Naive thymus-derived CD4-positive, alpha-beta T cell (primary cell): ENCODE measurements around the gene SLC25A12. TPM values are rescaled to one million over a fixed set of nuclear protein-coding genes. Genes with fewer than 3 reads are reported as not detected.
"Not testable (repeated sequence)": the region's sequence is repeated elsewhere in the genome, so short reads cannot be mapped to it uniquely, and the experiment has no call there.

ENCODE experiments used
- ATAC-seq: fragments of 150-1000 bp; cut with Tn5 transposase; 2 replicates; pipeline ENCODE4 v1.10.0; 2021; ENCODE audit warnings: mild to moderate bottlenecking, moderate library complexity
- CTCF ChIA-PET: fragments of 350-600 bp; sonication (Branson Sonifier 250); formaldehyde crosslinking; loops from one replicate; lab custom pipeline; 2021; ENCODE audit warnings: antibody characterized with exemption; lab: Charles Lee
- POLR2A ChIA-PET: fragments of 350-600 bp; sonication (Branson Sonifier 250); formaldehyde crosslinking; loops from one replicate; lab custom pipeline; 2021; ENCODE audit warnings: antibody characterized with exemption, inconsistent platforms; lab: Charles Lee
- DNase-seq, 9 donors: peaks; one replicate each; pipeline versions ENCODE4 v3.0.0 to v3.0.0-alpha.2; 2020 to 2022; ENCODE audit warnings: mixed read lengths in 1 of 9
- H3K27ac ChIP-seq: one replicate; pipeline ENCODE4 v1.7.0; 2013; ENCODE audit warnings: mild to moderate bottlenecking, low read depth, low read length, moderate library complexity
- H3K27me3 ChIP-seq, 2 donors: one replicate each; pipeline ENCODE4 v1.7.0; 2013; ENCODE audit warnings: low read length in 2 of 2, mild to moderate bottlenecking in 2 of 2, moderate library complexity in 2 of 2; ENCODE audit not compliant: control insufficient read depth in 2 of 2, insufficient read depth in 2 of 2
- H3K36me3 ChIP-seq, 3 experiments: 1 replicate in 2 of 3; 2 replicates in 1 of 3; pipeline ENCODE4 v1.7.0; 2013; ENCODE audit warnings: low read length in 3 of 3, mild to moderate bottlenecking in 3 of 3, moderate library complexity in 1 of 3; ENCODE audit not compliant: insufficient read depth in 3 of 3, control insufficient read depth in 2 of 3
- H3K4me1 ChIP-seq, 2 donors: one replicate each; pipeline ENCODE4 v1.7.0; 2013; ENCODE audit warnings: low read length in 2 of 2, mild to moderate bottlenecking in 2 of 2, moderate library complexity in 1 of 2; ENCODE audit not compliant: control insufficient read depth in 2 of 2, insufficient read depth in 2 of 2
- H3K4me3 ChIP-seq: 2 replicates; pipeline ENCODE4 v1.7.0; 2013; ENCODE audit warnings: mild to moderate bottlenecking, low read length
- H3K9me3 ChIP-seq, 3 experiments: 1 replicate in 2 of 3; 2 replicates in 1 of 3; pipeline ENCODE4 v1.7.0; 2013; ENCODE audit warnings: low read length in 3 of 3; ENCODE audit not compliant: control insufficient read depth in 2 of 3
- H3K27ac Mint-ChIP-seq, 9 donors: one replicate each; pipeline ENCODE4 v1.8.0; 2020 to 2022; ENCODE audit warnings: mixed read lengths in 9 of 9, mild to moderate bottlenecking in 8 of 9, moderate library complexity in 5 of 9, inconsistent platforms in 2 of 9
- H3K27me3 Mint-ChIP-seq, 5 donors: one replicate each; pipeline ENCODE4 v1.8.0; 2021 to 2022; ENCODE audit warnings: mixed read lengths in 5 of 5, mild to moderate bottlenecking in 1 of 5
- H3K36me3 Mint-ChIP-seq, 5 donors: one replicate each; pipeline ENCODE4 v1.8.0; 2020 to 2022; ENCODE audit warnings: mixed read lengths in 5 of 5, mild to moderate bottlenecking in 3 of 5, inconsistent platforms in 1 of 5
- H3K4me1 Mint-ChIP-seq, 7 donors: one replicate each; pipeline ENCODE4 v1.8.0; 2020 to 2022; ENCODE audit warnings: mixed read lengths in 7 of 7, mild to moderate bottlenecking in 3 of 7, inconsistent platforms in 1 of 7
- H3K4me3 Mint-ChIP-seq, 10 donors: one replicate each; pipeline ENCODE4 v1.8.0; 2020 to 2022; ENCODE audit warnings: mild to moderate bottlenecking in 10 of 10, mixed read lengths in 10 of 10, moderate library complexity in 6 of 10, inconsistent platforms in 2 of 10
- H3K9me3 Mint-ChIP-seq, 11 donors: one replicate each; pipeline ENCODE4 v1.8.0; 2020 to 2022; ENCODE audit warnings: mixed read lengths in 11 of 11, mild to moderate bottlenecking in 4 of 11, inconsistent platforms in 1 of 11, moderate library complexity in 1 of 11
- intact Hi-C, 2 donors: fragments of 100-400 bp; cut with micrococcal nuclease; formaldehyde crosslinking; loops; one replicate each; pipeline ENCODE4 v1.15.1; 2023
- polyA plus RNA-seq, 2 donors: library from polyadenylated mRNA; unstranded; fragments of 300-500 nt; fragmentation: Illumina TruSeq; gene quantifications; one replicate each; pipeline ENCODE4 v1.2.3, GENCODE V29; 2021
- total RNA-seq, 6 experiments: library from RNA in 5 of 6; stranded (reverse) in 5 of 6; gene quantifications; 1 replicate in 5 of 6; 2 replicates in 1 of 6; pipeline ENCODE4 v1.2.3 and lab custom pipeline; 2021 to 2026

The SLC25A12 gene
- total and polyA plus RNA-seq, 7 experiments from 2014 or later: 11.9 to 33.6 (median 14.0) TPM

DNA sequence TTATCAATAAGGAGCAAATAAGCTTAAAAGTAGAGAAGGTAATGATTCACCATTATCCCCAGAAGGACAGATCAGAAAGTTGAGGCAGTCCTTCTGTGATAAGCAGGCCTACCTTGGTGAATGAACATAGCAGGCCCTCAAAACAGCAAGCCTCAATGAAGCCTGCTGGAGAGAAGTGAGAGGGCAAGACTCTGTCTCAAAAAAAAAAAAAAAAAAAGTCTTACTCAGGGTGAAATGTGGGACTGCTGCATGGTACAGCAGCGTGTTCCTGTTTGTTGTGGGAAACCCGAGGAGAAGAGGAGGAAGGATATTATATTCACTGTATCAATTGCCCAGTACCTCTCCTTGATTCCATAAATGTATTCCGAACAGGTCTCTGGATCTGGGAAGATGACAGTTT lies 19.5 kb upstream of the SLC25A12 start:
- peaks cover 0 to 7% (median 0%) of the 10 kb centered on the region in 5 donors for H3K27me3 Mint-ChIP-seq
- Histone ChIP-seq H3K4me3 (no peak overlapping the region), H3K4me1 (no peaks in the 10 kb centered on the region), H3K36me3 (no peaks in the 10 kb centered on the region), H3K9me3 (no peaks in the 10 kb centered on the region), H3K27ac (no peak overlapping the region), H3K27me3 (no peaks in the 10 kb centered on the region)
- no peak overlapping the region for H3K4me3 Mint-ChIP-seq
- DNase-seq (no peak), ATAC-seq (no peak)
- CTCF ChIA-PET: no interaction called here
- H3K27ac Mint-ChIP-seq: no peak overlapping the region
- no peaks in the 10 kb centered on the region for H3K36me3 Mint-ChIP-seq
- H3K9me3 Mint-ChIP-seq: no peaks in the 10 kb centered on the region
- no peaks in the 10 kb centered on the region for H3K4me1 Mint-ChIP-seq
- POLR2A ChIA-PET: no interaction called here
- intact Hi-C loops: no loop called here

DNA sequence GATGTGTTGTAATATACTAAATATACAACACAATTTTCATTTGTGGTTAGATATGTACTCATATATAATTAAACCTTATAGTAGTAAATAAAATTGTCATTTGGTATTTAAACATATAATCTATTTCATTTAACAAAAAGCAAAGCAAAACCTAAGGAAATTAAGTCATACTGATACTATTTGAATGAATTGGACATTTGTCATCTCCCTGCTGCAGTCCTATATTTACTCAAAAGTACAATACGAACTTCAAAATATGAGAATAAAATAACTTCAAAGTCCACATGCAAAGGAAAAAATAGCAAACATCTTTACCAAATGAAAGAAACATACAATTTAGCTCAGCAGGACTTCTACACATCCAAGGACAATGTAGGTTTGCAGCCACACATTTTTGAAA lies 16.4 kb upstream of the SLC25A12 start:
- Histone ChIP-seq H3K4me1 (no peaks in the 10 kb centered on the region), H3K27me3 (no peaks in the 10 kb centered on the region), H3K27ac (no peak overlapping the region), H3K4me3 (no peak overlapping the region), H3K9me3 (no peaks in the 10 kb centered on the region), H3K36me3 (no peaks in the 10 kb centered on the region)
- no peaks in the 10 kb centered on the region for H3K36me3 Mint-ChIP-seq
- ATAC-seq: no peak
- DNase-seq: no peak
- intact Hi-C loops: no loop called here
- CTCF ChIA-PET: no interaction called here
- no peaks in the 10 kb centered on the region for H3K9me3 Mint-ChIP-seq
- H3K4me1 Mint-ChIP-seq: no peaks in the 10 kb centered on the region
- POLR2A ChIA-PET: no interaction called here
- no peak overlapping the region for H3K4me3 Mint-ChIP-seq
- no peak overlapping the region for H3K27ac Mint-ChIP-seq
- H3K27me3 Mint-ChIP-seq: peaks cover 0 to 13% (median 0%) of the 10 kb centered on the region in 5 donors

DNA sequence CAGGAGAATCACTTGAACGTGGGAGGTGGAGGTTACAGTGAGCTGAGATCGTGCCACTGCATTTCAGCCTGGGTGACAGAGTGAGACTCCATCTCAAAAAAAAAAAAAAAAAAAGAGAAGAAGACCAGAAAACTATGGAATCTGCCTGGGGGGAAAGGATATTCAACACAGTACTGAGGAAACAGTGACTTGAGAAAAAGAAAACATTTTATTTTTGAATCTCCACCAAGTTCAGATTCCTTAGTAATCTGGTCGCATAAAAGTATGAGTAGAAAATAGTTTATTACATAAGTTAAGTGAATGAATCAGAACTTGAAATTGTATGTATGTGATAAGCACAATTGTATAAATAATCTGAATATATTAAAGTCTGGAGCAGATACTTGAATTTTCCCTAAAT lies 15.2 kb upstream of the SLC25A12 start:
- Mint-ChIP-seq H3K9me3 (no peaks in the 10 kb centered on the region), H3K27ac (no peak overlapping the region), H3K27me3 (peaks cover 0 to 21% (median 5%) of the 10 kb centered on the region in 5 donors), H3K4me3 (no peak overlapping the region), H3K4me1 (no peaks in the 10 kb centered on the region), H3K36me3 (peaks cover 0 to 3% (median 0%) of the 10 kb centered on the region in 5 donors)
- CTCF ChIA-PET: no interaction called here
- ATAC-seq (no peak), DNase-seq (no peak)
- no peaks in the 10 kb centered on the region for H3K27me3 ChIP-seq
- no peaks in the 10 kb centered on the region for H3K9me3 ChIP-seq
- no peak overlapping the region for H3K4me3 ChIP-seq
- POLR2A ChIA-PET: no interaction called here
- H3K36me3 ChIP-seq: no peaks in the 10 kb centered on the region
- H3K4me1 ChIP-seq: no peaks in the 10 kb centered on the region
- intact Hi-C loops: no loop called here
- H3K27ac ChIP-seq: no peak overlapping the region

DNA sequence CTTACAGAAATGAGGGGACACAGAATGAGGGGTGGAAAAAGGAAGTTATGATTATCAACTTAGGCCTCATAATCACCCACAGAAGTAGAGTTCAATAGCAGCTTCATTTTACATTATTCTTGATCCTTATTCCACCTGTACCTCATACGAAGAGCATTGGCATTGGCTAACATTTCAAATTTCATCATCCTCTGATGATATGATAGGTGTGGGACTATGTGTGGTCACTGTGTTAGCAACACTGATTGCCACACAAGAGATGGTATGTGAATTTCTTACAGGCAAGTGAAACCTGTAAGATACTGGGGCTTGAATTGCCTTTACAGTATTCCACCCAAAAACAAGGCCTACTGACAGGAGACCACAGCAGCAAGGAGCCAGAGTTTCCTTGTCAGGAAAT lies 14.2 kb upstream of the SLC25A12 start:
- peaks cover 4 to 28% (median 9%) of the 10 kb centered on the region in 5 donors for H3K27me3 Mint-ChIP-seq
- peaks cover 0 to 3% (median 0%) of the 10 kb centered on the region in 5 donors for H3K36me3 Mint-ChIP-seq
- ChIA-PET POLR2A (no interaction called here), CTCF (no interaction called here)
- Histone ChIP-seq H3K4me1 (no peaks in the 10 kb centered on the region), H3K36me3 (no peaks in the 10 kb centered on the region), H3K27me3 (no peaks in the 10 kb centered on the region), H3K9me3 (no peaks in the 10 kb centered on the region), H3K4me3 (no peak overlapping the region), H3K27ac (no peak overlapping the region)
- H3K9me3 Mint-ChIP-seq: no peaks in the 10 kb centered on the region
- intact Hi-C loops: no loop called here
- no peak overlapping the region for H3K4me3 Mint-ChIP-seq
- H3K4me1 Mint-ChIP-seq: no peaks in the 10 kb centered on the region
- no peak for ATAC-seq
- no peak overlapping the region for H3K27ac Mint-ChIP-seq
- no peak for DNase-seq

DNA sequence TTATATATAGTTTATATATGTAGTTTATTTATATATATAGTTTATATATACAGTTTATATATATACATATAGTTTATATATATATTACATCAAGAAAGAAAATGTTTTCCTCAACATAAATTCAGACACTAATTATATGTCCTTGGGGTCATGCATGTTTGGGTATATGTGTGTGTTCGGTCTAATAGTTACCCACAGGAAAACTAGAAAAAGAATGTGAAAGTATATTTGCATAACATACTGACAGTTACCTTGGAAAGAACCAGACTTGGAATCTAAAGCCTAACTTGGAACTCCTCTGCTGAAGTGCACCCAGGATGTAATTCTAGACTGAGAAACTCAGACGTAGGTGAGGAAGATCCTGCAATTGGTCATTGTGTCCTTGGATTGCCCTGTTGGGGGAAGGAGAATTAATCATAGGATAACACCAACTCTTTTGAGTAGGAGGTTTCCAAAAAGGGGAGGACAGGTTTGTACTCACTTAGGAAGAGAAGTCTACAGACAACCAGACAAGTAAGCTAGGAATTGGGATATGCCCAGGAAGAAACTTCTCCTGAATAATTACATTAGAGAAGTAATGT lies 8.9 kb upstream of the SLC25A12 start:
- POLR2A ChIA-PET: no interaction called here
- H3K27ac Mint-ChIP-seq: no peak overlapping the region

DNA sequence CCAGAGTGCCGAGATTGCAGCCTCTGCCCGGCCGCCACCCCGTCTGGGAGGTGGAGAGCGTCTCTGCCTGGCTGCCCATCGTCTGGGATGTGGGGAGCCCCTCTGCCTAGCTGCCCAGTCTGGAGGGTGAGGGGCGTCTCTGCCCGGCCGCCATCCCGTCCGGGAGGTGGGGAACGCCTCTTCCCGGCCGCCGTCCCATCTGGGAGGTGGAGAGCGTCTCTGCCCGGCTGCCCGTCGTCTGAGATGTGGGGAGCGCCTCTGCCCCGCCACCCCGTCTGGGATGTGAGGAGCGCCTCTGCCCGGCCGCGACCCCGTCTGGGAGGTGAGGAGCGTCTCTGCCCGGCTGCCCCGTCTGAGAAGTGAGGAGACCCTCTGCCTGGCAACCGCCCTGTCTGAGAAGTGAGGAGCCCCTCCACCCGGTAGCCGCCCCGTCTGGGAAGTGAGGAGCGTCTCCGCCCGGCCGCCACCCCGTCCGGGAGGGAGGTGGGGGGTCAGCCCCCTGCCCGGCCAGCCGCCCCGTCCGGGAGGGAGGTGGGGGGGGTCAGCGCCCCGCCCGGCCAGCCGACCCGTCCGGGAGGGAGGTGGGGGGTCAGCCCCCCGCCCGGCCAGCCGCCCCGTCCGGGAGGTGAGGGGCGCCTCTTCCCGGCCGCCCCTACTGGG lies 5.7 kb upstream of the SLC25A12 start:
- DNase-seq, H3K4me1 ChIP-seq, H3K9me3 Mint-ChIP-seq, H3K27ac Mint-ChIP-seq, H3K4me1 Mint-ChIP-seq, H3K36me3 Mint-ChIP-seq, H3K27me3 ChIP-seq, H3K4me3 Mint-ChIP-seq, H3K4me3 ChIP-seq, ATAC-seq, H3K27ac ChIP-seq, CTCF ChIA-PET, POLR2A ChIA-PET, H3K36me3 ChIP-seq, H3K9me3 ChIP-seq: not testable (repeated sequence)
- intact Hi-C loops: loop anchor here (10.0 kb wide), 2 partner anchors 205 to 655 kb away; partner anchors contain the start of genes DLX2 (in 1 of the 2) and PDK1 (in 1 of the 2)
- peaks cover 0 to 24% (median 8%) of the 10 kb centered on the region in 5 donors for H3K27me3 Mint-ChIP-seq

More for the DNA sequence above, 8.9 kb upstream of the SLC25A12 start:
- H3K36me3 ChIP-seq: no peaks in the 10 kb centered on the region
- no peak for DNase-seq
- H3K27me3 Mint-ChIP-seq: peaks cover 4 to 31% (median 13%) of the 10 kb centered on the region in 5 donors
- intact Hi-C loops: no loop called here
- H3K27me3 ChIP-seq: no peaks in the 10 kb centered on the region
- no peak overlapping the region for H3K4me3 ChIP-seq
- H3K4me3 Mint-ChIP-seq: no peak overlapping the region
- H3K36me3 Mint-ChIP-seq: peaks cover 0 to 3% (median 0%) of the 10 kb centered on the region in 5 donors
- H3K4me1 ChIP-seq: no peaks in the 10 kb centered on the region
- peaks cover 0 to 2% (median 0%) of the 10 kb centered on the region in 11 donors for H3K9me3 Mint-ChIP-seq
- ATAC-seq: no peak
- H3K9me3 ChIP-seq: no peaks in the 10 kb centered on the region
- CTCF ChIA-PET: no interaction called here
- H3K27ac ChIP-seq: no peak overlapping the region
- no peaks in the 10 kb centered on the region for H3K4me1 Mint-ChIP-seq
